ENCODE results near the gene TCF7L2.

DNA sequence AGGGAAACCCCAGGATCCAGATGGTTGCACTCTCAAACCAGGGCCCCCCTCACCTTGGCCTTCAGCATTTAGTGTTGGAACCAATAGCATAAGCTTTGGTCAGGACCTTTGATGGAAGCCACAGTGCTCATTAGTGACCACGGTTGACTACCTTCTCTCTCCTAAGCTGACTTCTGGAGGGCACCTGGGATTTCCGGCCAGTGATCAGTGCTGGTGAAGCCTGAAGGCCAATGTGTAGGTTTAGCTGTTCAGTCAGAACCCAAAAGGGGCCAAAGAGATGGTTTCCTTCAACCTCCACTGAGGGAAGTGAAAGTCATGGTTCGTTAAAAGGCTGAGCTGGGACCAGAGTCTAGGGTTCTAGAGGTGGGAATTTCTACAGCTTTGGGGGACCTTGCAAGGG lies 46.4 kb downstream of the TCF7L2 start:
- TF ChIP-seq POLR2AphosphoS5 (IDR thresholded peaks at IDR 0.05; ENCODE audit: insufficient read depth in 1 of 2, low read depth in 1 of 2), result no peak
- no peak for TF ChIP-seq CTCF (IDR thresholded peaks at IDR 0.05)
- TF ChIP-seq POLR2A (IDR thresholded peaks at IDR 0.05), result no peak
